ENCODE results near the gene HEATR5A. TPM values are rescaled to one million over a fixed set of nuclear protein-coding genes. Genes with fewer than 3 reads are reported as not detected.
"Not testable (repeated sequence)": the region's sequence is repeated elsewhere in the genome, so short reads cannot be mapped to it uniquely, and the experiment has no call there.

Gene HEATR5A
- total RNA-seq: 10 to 100 TPM; 33.8 to 39.9 (median 35.5) TPM

- no peaks in the 10 kb centered on the region for H3K36me3 ChIP-seq
- no peaks in the 10 kb centered on the region for H3K27me3 ChIP-seq
- peak within 1 kb of the TSS; percentile 63 to 95 (median 93) for H3K27ac ChIP-seq
- no peaks in the 10 kb centered on the region for H3K9me3 ChIP-seq
- TF ChIP-seq POLR2A (IDR thresholded peaks at IDR 0.05): peak; percentile 94 to 98
- no peak for TF ChIP-seq EP300 (IDR thresholded peaks at IDR 0.05)
- TF ChIP-seq CTCF (IDR thresholded peaks at IDR 0.05): peak in 3 of 4 experiments; percentile 36 to 48 (median 38)
- peak; percentile 99 for TF ChIP-seq POLR2AphosphoS5 (IDR thresholded peaks at IDR 0.05)
- peak within 1 kb of the TSS; percentile 59 to 96 for H3K4me3 ChIP-seq
- peak; percentile 99 for ATAC-seq
- WGBS, 2 donors (ENCODE audit: low coverage in 1 of 2): 6 to 16% methylated on average over 5 to 13 of the region's 56 CpGs
- peaks cover 0 to 47% (median 3%) of the 10 kb centered on the region in 3 donors for H3K4me1 ChIP-seq
These were observed at the start of gene HEATR5A for GRCh38 chr14:31420319-31421111. Gene HEATR5A, minus strand, starts transcription at chr14:31420550. Its CDS starts 17,575 bp downstream, at chr14:31402975.

- Histone ChIP-seq H3K27ac (no peak overlapping the region), H3K4me1 (peaks cover 0 to 5% (median 0%) of the 10 kb centered on the region in 3 donors), H3K27me3 (no peaks in the 10 kb centered on the region), H3K36me3 (no peaks in the 10 kb centered on the region), H3K4me3 (no peak overlapping the region), H3K9me3 (no peaks in the 10 kb centered on the region)
- TF ChIP-seq EP300 (IDR thresholded peaks at IDR 0.05) (no peak), POLR2A (IDR thresholded peaks at IDR 0.05) (no peak), CTCF (IDR thresholded peaks at IDR 0.05) (no peak), POLR2AphosphoS5 (IDR thresholded peaks at IDR 0.05) (no peak)
- ATAC-seq: no peak
- 85 to 88% methylated on average over 3 to 6 of the region's 6 CpGs for WGBS, 2 donors (ENCODE audit: low coverage in 1 of 2)
These were observed 46.2 kb upstream of the HEATR5A start for GRCh38 chr14:31466554-31466953.

GRCh38 chr14:31465111-31465510 lies 44.8 kb upstream of the HEATR5A start:
- Histone ChIP-seq H3K36me3 (no peaks in the 10 kb centered on the region), H3K27me3 (no peaks in the 10 kb centered on the region), H3K27ac (no peak overlapping the region), H3K4me3 (no peak overlapping the region), H3K9me3 (no peaks in the 10 kb centered on the region), H3K4me1 (peaks cover 0 to 5% (median 0%) of the 10 kb centered on the region in 3 donors)
- no peak for TF ChIP-seq CTCF (IDR thresholded peaks at IDR 0.05)
- TF ChIP-seq POLR2AphosphoS5 (IDR thresholded peaks at IDR 0.05): no peak
- no peak for TF ChIP-seq EP300 (IDR thresholded peaks at IDR 0.05)
- TF ChIP-seq POLR2A (IDR thresholded peaks at IDR 0.05): no peak
- no peak for ATAC-seq

GRCh38 chr14:31462450-31462849 lies 42.1 kb upstream of the HEATR5A start:
- not testable (repeated sequence) for ATAC-seq, H3K27me3 ChIP-seq
- WGBS, 2 donors (ENCODE audit: low coverage in 1 of 2): 50 to 82% methylated on average over 1 to 2 of the region's 2 CpGs

GRCh38 chr14:31461545-31461944 lies 41.2 kb upstream of the HEATR5A start:
- Histone ChIP-seq H3K4me3 (no peak overlapping the region), H3K27ac (no peak overlapping the region), H3K27me3 (no peaks in the 10 kb centered on the region), H3K9me3 (no peaks in the 10 kb centered on the region), H3K36me3 (no peaks in the 10 kb centered on the region), H3K4me1 (peaks cover 0 to 14% (median 0%) of the 10 kb centered on the region in 3 donors)
- no peak for ATAC-seq
- TF ChIP-seq EP300 (IDR thresholded peaks at IDR 0.05): no peak
- no peak for TF ChIP-seq CTCF (IDR thresholded peaks at IDR 0.05)
- no peak for TF ChIP-seq POLR2A (IDR thresholded peaks at IDR 0.05)
- TF ChIP-seq POLR2AphosphoS5 (IDR thresholded peaks at IDR 0.05): no peak
- WGBS, 2 donors (ENCODE audit: low coverage in 1 of 2): 92 to 93% methylated on average over 2 to 3 of the region's 3 CpGs

More at GRCh38 chr14:31462450-31462849, 42.1 kb upstream of the HEATR5A start:
- H3K27ac ChIP-seq, H3K4me3 ChIP-seq, H3K9me3 ChIP-seq, H3K36me3 ChIP-seq: not testable (repeated sequence)
- peaks cover 0 to 14% (median 0%) of the 10 kb centered on the region in 3 donors for H3K4me1 ChIP-seq

Measured in gastroesophageal sphincter (tissue), 4 donors.